ENCODE data around the gene CELA1. TPM values are rescaled to one million over a fixed set of nuclear protein-coding genes. Genes with fewer than 3 reads are reported as not detected.

CELA1 gene
- total and polyA plus RNA-seq, 10 of the 15 experiments (the other 5 are each of a cell fraction or from before 2014, with no cell fraction given): not detected

- ChIA-PET CTCF (interaction anchor here (0.6 to 1.3 kb wide), 2 partner anchors 248 to 577 kb away, joined by 3 to 4 read pairs; no protein-coding TSS in a partner anchor), RAD21 (ENCODE audit: unreplicated experiment) (interaction anchor here (1.1 kb wide), 1 partner anchor 581 kb away, joined by 3 read pairs; no protein-coding TSS in a partner anchor)
- H3K4me2 ChIP-seq (ENCODE audit: control insufficient read depth, insufficient read depth): no peak overlapping the region
Observed at GRCh38 chr12:51345681-51346080, 798 bp downstream of the CELA1 start.

More at GRCh38 chr12:51345681-51346080, 798 bp downstream of the CELA1 start:
- no peak overlapping the region for H3K27ac ChIP-seq (ENCODE audit: control insufficient read depth, insufficient read depth)
- no peaks in the 10 kb centered on the region for H3K79me2 ChIP-seq (ENCODE audit: control insufficient read depth, insufficient read depth, low read length)
- BruUV-seq (replicated peaks): no TSS peak
- H2AFZ ChIP-seq (ENCODE audit: control insufficient read depth, low read depth, low read length): no peak overlapping the region
- peaks cover 20% of the 10 kb centered on the region for H3K4me1 ChIP-seq (ENCODE audit: control insufficient read depth, insufficient read depth, low read length)
- in situ Hi-C loops (cut with MboI) (no loop called here), intact Hi-C loops (cut with micrococcal nuclease; ENCODE audit: unreplicated experiment) (no loop called here)
- no peak overlapping the region for H3K4me3 ChIP-seq
- ATAC-seq (no peak), FAIRE-seq (no peak), DNase-seq (ENCODE audit: low read depth, low spot score) (no peak)
- no peak overlapping the region for H3K9ac ChIP-seq (ENCODE audit: control insufficient read depth, insufficient read depth, low read length)
- TF ChIP-seq RB1 (IDR thresholded peaks at IDR 0.05; ENCODE audit: borderline replicate concordance): no peak
- TF ChIP-seq ESRRA (IDR thresholded peaks at IDR 0.05; ENCODE audit: low read length): no peak
- TF ChIP-seq IKZF2 (IDR thresholded peaks at IDR 0.05): no peak
- no peak for TF ChIP-seq FOXK2 (IDR thresholded peaks at IDR 0.05)
- no peak for TF ChIP-seq TCF7 (IDR thresholded peaks at IDR 0.05; ENCODE audit: borderline replicate concordance)
- no peak for TF ChIP-seq CBX3 (IDR thresholded peaks at IDR 0.05; ENCODE audit: borderline replicate concordance, low read depth)
- no peak for TF ChIP-seq RAD51 (IDR thresholded peaks at IDR 0.05)
- TF ChIP-seq SRF (IDR thresholded peaks at IDR 0.05; ENCODE audit: low read depth in 2 of 2, low read length in 2 of 2): no peak
- TF ChIP-seq CREB1 (IDR thresholded peaks at IDR 0.05; ENCODE audit: low read depth): no peak
- no peak for TF ChIP-seq NR2C1 (IDR thresholded peaks at IDR 0.05)
- TF ChIP-seq ZZZ3 (IDR thresholded peaks at IDR 0.05; ENCODE audit: control insufficient read depth, insufficient read length, low read depth): no peak
- no peak for TF ChIP-seq BHLHE40 (IDR thresholded peaks at IDR 0.05; ENCODE audit: borderline replicate concordance in 1 of 2, low read depth in 2 of 2, low read length in 1 of 2)
- TF ChIP-seq ATF2 (IDR thresholded peaks at IDR 0.05; ENCODE audit: low read length): no peak
- H4K20me1 ChIP-seq (ENCODE audit: control insufficient read depth, insufficient read depth): no peaks in the 10 kb centered on the region
- H3K27me3 ChIP-seq (replicated peaks in 1 of 2; ENCODE audit: control insufficient read depth in 2 of 2, insufficient read depth in 2 of 2, low read length in 1 of 2): no peaks in the 10 kb centered on the region
- ChIA-PET SMC1A (ENCODE audit: uncharacterized antibody, unreplicated experiment) (interaction anchor here (0.6 to 1.6 kb wide), 3 partner anchors 9 to 739 kb away, joined by 3 to 7 read pairs (median 3); no protein-coding TSS in a partner anchor), POLR2A (no interaction called here)
- WGBS (ENCODE audit: insufficient coverage, insufficient replicate concordance, low lambda C conversion rate, missing lambda C conversion rate): 82% methylated on average over 7 of the region's 7 CpGs
- no peaks in the 10 kb centered on the region for H3K36me3 ChIP-seq (ENCODE audit: control insufficient read depth in 2 of 2, insufficient read depth in 2 of 2, low read length in 1 of 2)
- no peaks in the 10 kb centered on the region for H3K9me3 ChIP-seq (replicated peaks; ENCODE audit: control insufficient read depth, insufficient read depth, low read length)
